NB4 (cell line): ENCODE measurements around the gene LEPR.

Experiments used
- CTCF ChIP-seq: IDR thresholded peaks from one replicate; pipeline ENCODE4 v1.5.1; 2012; ENCODE audit warnings: low read depth, low read length
- POLR2A ChIP-seq: IDR thresholded peaks from 2 replicates; pipeline ENCODE4 v1.6.1; 2011; ENCODE audit warnings: mild to moderate bottlenecking; ENCODE audit not compliant: insufficient read length; ENCODE audit errors: extremely low read depth
- TF ChIP-seq, protein P1 (sequence below): IDR thresholded peaks from 2 replicates; pipeline ENCODE4 v1.6.1; 2011; ENCODE audit warnings: low read depth, low read length

- TF ChIP-seq, protein P1, sequence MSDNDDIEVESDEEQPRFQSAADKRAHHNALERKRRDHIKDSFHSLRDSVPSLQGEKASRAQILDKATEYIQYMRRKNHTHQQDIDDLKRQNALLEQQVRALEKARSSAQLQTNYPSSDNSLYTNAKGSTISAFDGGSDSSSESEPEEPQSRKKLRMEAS, result no peak
- TF ChIP-seq POLR2A (no peak), CTCF (no peak)
These were observed 26.5 kb upstream of the LEPR start for GRCh38 chr1:65393928-65394327.
